22Rv1 (cell line): Measurements from ENCODE around the gene SWSAP1.
A peak's percentile ranks its signal among the peaks of the same experiment; 100 is the strongest.

Experiments
- H3K27ac ChIP-seq: fragments of 450-650 bp; 2 replicates; pipeline ENCODE4 v1.5.1; 2017
- ZFX ChIP-seq: fragments of 450-650 bp; IDR thresholded peaks from 2 replicates; pipeline ENCODE4 v1.6.1; 2017; ENCODE audit warnings: antibody characterized with exemption, borderline replicate concordance
- TF ChIP-seq, protein P1 (sequence below): fragments of 450-650 bp; IDR thresholded peaks from 2 replicates; pipeline ENCODE4 v1.5.1; 2017; ENCODE audit warnings: mild to moderate bottlenecking

Gene SWSAP1

DNA sequence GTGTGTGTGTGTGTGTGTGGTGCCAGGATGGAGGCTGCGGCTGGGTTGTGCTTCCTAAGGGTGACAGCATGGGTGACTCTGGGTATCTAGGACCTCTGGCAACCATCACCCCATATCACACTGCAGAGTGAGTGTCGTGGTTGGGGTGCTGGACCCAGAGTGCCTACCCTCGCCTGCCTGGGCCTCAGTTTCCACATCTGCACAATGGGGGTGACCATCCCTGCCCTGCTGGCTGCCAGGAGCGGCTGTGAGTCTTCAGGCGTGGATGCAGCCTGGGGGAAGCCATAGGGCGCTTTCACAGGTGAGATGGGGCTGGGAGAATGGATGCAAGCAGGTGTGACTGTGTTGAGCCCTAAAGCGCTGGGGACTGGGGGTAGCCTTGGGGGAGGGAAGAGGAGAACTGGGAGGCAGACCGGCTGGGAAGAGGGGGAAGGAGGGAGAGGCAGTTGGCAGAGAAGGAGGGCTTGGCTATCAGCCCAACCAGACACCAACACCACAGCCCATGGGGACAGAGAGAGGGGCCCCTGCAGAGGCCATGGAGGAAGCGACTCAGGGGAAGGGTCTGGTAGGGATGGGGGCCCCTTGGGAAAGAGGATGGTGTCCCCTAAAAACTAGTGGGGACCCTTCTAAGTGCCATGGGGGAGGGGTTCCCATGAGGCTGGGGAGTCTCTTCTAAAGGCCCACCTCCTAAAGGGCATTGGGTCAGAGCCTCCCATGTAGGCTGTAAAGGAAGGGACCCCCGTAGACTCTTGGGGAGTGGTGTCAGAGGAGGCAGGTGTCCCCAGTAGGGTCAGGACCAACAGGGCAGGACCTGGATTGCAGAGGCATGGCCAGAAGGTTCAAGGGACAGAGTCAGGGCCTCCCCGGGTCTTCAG is 17.6 kb upstream of the SWSAP1 start:
- H3K27ac ChIP-seq: no peak overlapping the region
- no peak for TF ChIP-seq ZFX
- TF ChIP-seq, protein P1, sequence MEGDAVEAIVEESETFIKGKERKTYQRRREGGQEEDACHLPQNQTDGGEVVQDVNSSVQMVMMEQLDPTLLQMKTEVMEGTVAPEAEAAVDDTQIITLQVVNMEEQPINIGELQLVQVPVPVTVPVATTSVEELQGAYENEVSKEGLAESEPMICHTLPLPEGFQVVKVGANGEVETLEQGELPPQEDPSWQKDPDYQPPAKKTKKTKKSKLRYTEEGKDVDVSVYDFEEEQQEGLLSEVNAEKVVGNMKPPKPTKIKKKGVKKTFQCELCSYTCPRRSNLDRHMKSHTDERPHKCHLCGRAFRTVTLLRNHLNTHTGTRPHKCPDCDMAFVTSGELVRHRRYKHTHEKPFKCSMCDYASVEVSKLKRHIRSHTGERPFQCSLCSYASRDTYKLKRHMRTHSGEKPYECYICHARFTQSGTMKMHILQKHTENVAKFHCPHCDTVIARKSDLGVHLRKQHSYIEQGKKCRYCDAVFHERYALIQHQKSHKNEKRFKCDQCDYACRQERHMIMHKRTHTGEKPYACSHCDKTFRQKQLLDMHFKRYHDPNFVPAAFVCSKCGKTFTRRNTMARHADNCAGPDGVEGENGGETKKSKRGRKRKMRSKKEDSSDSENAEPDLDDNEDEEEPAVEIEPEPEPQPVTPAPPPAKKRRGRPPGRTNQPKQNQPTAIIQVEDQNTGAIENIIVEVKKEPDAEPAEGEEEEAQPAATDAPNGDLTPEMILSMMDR: no peak

DNA sequence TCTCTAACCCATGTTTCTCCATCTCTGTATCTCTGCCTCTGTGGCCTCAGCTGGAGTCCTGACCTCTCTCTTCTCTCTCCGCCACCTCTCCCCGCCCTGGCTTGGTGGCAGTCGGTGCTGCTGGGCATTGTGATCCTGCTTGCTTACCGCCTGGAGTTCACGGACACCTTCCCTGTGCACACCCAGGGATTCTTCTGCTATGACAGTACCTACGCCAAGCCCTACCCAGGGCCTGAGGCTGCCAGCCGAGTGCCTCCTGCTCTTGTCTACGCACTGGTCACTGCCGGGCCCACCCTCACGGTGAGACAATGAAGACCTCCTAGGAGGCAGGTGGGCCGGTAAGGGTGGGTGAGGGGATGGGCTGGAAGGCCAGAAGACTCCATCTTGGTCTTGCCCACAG is 15.0 kb upstream of the SWSAP1 start:
- H3K27ac ChIP-seq: no peak overlapping the region
- TF ChIP-seq, protein P1: no peak
- TF ChIP-seq ZFX: no peak

DNA sequence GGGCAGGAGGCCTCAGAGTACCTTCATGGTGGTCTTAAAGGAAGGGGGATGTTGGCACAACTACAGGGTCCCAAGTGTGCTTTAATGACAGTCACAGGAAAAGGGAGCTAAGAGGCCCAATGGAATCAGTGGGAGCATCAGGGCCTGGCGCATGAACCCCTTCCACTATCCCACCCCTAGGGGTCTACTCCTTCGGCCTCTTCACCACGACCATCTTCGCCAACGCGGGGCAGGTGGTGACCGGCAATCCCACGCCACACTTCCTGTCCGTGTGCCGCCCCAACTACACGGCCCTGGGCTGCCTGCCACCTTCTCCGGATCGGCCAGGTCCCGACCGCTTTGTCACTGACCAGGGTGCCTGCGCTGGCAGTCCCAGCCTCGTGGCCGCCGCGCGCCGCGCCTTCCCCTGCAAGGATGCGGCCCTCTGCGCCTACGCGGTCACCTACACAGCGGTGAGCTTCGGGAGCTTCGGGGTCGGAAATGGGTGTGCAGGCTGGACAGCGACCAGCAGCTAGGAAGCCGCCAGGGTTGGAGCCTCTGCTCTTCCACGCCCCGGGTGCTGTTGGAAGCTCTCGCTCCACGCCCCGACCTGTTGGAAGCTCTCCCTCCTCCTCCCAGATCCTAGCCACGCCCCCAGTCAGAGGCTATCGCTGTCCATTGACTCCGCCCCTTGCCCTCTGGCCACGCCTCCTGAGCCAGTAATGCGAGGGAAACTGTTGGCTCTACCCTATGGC is 13.3 kb upstream of the SWSAP1 start:
- H3K27ac ChIP-seq: peak overlapping the region; percentile 48
- TF ChIP-seq ZFX: no peak
- TF ChIP-seq, protein P1: no peak

DNA sequence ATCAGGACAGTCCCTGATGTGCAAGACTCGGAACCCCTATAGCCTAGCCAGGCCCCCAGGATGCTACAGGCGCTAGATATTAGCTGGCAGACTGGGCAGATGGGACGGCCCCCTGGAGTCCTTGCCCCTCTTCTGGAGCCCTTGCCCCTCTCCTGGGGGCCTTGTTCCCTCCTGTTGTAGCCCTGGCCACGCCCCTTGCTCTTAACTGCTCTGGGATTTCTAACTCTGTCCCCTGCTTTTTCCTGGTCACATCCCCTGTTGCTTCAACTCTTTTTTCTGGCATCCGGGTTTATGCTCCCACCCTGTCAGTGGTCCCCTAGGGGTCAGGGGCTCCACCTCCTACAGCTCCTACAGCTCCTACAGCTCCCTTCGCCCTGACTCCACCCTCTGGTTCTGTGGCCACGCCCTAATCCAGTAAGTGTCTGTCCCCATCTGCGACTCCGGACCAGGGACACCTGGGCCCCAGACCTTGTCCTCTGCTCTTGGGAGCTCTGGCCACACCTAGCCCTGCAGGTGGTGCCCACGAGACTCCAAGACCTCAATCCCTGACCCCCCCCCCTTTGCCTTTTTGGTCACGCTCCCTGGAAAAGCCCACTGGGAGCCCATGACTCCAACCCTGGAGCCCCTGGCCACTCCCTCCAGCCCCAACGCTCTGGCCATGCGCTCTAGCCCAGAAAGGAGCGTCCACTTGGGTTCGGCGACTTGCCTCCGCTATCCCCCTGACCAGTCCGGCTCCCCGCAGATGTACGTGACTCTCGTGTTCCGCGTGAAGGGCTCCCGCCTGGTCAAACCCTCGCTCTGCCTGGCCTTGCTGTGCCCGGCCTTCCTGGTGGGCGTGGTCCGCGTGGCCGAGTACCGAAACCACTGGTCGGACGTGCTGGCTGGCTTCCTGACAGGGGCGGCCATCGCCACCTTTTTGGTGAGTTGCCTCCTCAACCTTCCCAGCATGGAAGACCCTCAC is 12.4 kb upstream of the SWSAP1 start:
- TF ChIP-seq ZFX: no peak
- TF ChIP-seq, protein P1: no peak
- peak overlapping the region; percentile 48 for H3K27ac ChIP-seq

DNA sequence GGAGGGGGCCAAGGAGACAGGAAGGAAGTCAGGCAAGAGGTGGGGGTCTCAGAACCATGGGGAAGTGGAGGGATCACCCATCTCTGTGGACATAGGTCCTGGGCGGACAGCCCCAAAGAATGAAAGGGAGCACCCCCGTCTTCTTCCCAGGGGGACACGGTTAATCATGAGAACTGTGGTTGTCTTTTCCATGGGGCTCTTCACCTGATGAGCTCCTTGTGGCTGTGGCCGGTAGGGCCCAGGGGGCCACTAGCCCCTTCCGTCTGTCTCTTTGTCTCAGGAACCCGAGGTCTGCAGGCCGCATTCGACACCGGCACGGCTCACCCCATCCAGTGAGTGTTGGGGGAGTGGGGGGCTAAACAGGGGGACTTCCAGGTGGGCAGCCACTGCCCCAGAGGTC is 10.6 kb upstream of the SWSAP1 start:
- TF ChIP-seq, protein P1: no peak
- no peak for TF ChIP-seq ZFX

DNA sequence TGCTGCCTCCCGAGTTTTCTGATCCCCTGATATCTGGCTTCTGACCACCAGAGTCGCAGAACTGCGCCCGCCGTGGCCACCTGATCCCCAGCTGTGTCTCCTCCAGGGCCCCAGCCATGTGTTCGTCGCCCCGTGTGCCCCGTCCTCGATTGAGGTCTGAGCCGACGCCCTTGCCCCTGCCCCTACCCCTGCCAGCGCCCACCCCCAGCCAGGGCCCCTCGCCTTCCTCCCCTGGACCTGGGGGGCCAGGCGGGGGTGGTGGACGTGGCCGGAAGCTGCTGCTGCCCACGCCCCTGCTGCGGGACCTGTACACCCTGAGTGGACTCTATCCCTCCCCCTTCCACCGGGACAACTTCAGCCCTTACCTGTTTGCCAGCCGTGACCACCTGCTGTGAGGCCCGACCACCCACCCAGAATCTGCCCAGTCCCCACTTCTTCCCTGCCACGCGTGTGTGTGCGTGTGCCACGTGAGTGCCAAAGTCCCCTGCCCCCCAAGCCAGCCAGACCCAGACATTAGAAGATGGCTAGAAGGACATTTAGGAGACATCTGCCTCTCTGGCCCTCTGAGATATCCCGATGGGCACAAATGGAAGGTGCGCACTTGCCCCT is 10.1 kb upstream of the SWSAP1 start:
- TF ChIP-seq, protein P1: no peak
- no peak for TF ChIP-seq ZFX

More for the DNA sequence above, 10.6 kb upstream of the SWSAP1 start:
- H3K27ac ChIP-seq: no peak overlapping the region

More for the DNA sequence above, 10.1 kb upstream of the SWSAP1 start:
- no peak overlapping the region for H3K27ac ChIP-seq
